CD4-positive, alpha-beta T cell (primary cell): ENCODE data around the gene LIPG. TPM values are rescaled to one million over a fixed set of nuclear protein-coding genes. Genes with fewer than 3 reads are reported as not detected.

ENCODE experiments used
- ATAC-seq: fragments of 200-7000 bp; cut with Tn5 transposase; one replicate; pipeline ENCODE4 v1.10.0; 2022; ENCODE audit warnings: mild to moderate bottlenecking; ENCODE audit not compliant: poor library complexity
- CTCF ChIA-PET: fragments of 350-600 bp; sonication (Branson Sonifier 250); formaldehyde crosslinking; loops from one replicate; lab custom pipeline; 2021; ENCODE audit warnings: antibody characterized with exemption, inconsistent platforms; lab: Charles Lee
- POLR2A ChIA-PET: fragments of 350-600 bp; sonication (Branson Sonifier 250); formaldehyde crosslinking; loops from one replicate; lab custom pipeline; 2021; ENCODE audit warnings: antibody characterized with exemption, inconsistent platforms; lab: Charles Lee
- DNase-seq, 14 experiments: peaks; one replicate each; pipeline ENCODE4 v3.0.0-alpha.2; 2013 to 2020; ENCODE audit warnings: mixed read lengths in 2 of 14
- H3K27ac ChIP-seq, 2 donors: one replicate each; pipeline versions ENCODE4 v1.5.1 to v1.7.0; 2013; ENCODE audit warnings: low read length in 2 of 2, low read depth in 1 of 2, mild to moderate bottlenecking in 1 of 2
- H3K27me3 ChIP-seq, 2 experiments: 1 replicate in 1 of 2; 2 replicates in 1 of 2; pipeline versions ENCODE4 v1.6.1 to v1.7.0; 2013; ENCODE audit warnings: low read length in 2 of 2, control low read depth in 1 of 2, mild to moderate bottlenecking in 1 of 2, moderate library complexity in 1 of 2; ENCODE audit not compliant: insufficient read depth in 2 of 2, control insufficient read depth in 1 of 2
- H3K36me3 ChIP-seq: one replicate; pipeline ENCODE4 v1.6.1; 2013; ENCODE audit warnings: low read length, control low read depth; ENCODE audit not compliant: insufficient read depth
- H3K4me1 ChIP-seq: one replicate; pipeline ENCODE4 v1.6.1; 2013; ENCODE audit warnings: low read length, control low read depth; ENCODE audit not compliant: insufficient read depth
- H3K4me3 ChIP-seq: one replicate; pipeline ENCODE4 v1.5.1; 2013; ENCODE audit warnings: mild to moderate bottlenecking, low read length, moderate library complexity
- H3K9me3 ChIP-seq, 2 experiments: 1 replicate in 1 of 2; 2 replicates in 1 of 2; pipeline versions ENCODE4 v1.6.1 to v1.7.0; 2013; ENCODE audit warnings: low read length in 2 of 2, mild to moderate bottlenecking in 2 of 2, control low read depth in 1 of 2, moderate library complexity in 1 of 2; ENCODE audit not compliant: control insufficient read depth in 1 of 2, insufficient read depth in 1 of 2
- H3K27ac Mint-ChIP-seq: one replicate; pipeline ENCODE4 v1.8.0; 2020; ENCODE audit warnings: mixed read lengths
- H3K27me3 Mint-ChIP-seq: one replicate; pipeline ENCODE4 v1.8.0; 2021; ENCODE audit warnings: mixed read lengths
- H3K36me3 Mint-ChIP-seq: one replicate; pipeline ENCODE4 v1.8.0; 2021; ENCODE audit warnings: low read depth, mixed read lengths
- H3K4me1 Mint-ChIP-seq: one replicate; pipeline ENCODE4 v1.8.0; 2021; ENCODE audit warnings: low read depth, mixed read lengths
- H3K4me3 Mint-ChIP-seq: one replicate; pipeline ENCODE4 v1.8.0; 2020; ENCODE audit warnings: mild to moderate bottlenecking, mixed read lengths
- H3K9me3 Mint-ChIP-seq: one replicate; pipeline ENCODE4 v1.8.0; 2020; ENCODE audit warnings: mixed read lengths
- CTCF ChIP-seq: fragments of 200-600 bp; IDR thresholded peaks from one replicate; pipeline ENCODE4 v1.8.0; 2022; ENCODE audit warnings: antibody characterized with exemption, mild to moderate bottlenecking
- intact Hi-C, 2 experiments: fragments of 100-400 bp; cut with DNase I in 1 of 2; cut with micrococcal nuclease in 1 of 2; formaldehyde crosslinking; loops; one replicate each; pipeline versions ENCODE4 v1.15.1 to v1.9.0; 2023 to 2025; cut with DNase I, micrococcal nuclease
- total RNA-seq, 174 experiments: library from RNA in 2 of 174; stranded (reverse) in 2 of 174; gene quantifications; one replicate each; pipeline ENCODE4 v1.2.3 and lab custom pipeline; 2021 to 2026

LIPG gene
- total RNA-seq, 2 experiments from 2014 or later = not detected

- peaks cover 77% of the 10 kb centered on the region for H3K27me3 Mint-ChIP-seq
- intact Hi-C loops = loop anchor here in 1 of 2 experiments (10.0 kb wide), 1 partner anchor 199 kb away; no protein-coding TSS in a partner anchor
Measured at GRCh38 chr18:49565612-49566011, 3.8 kb downstream of the LIPG start.

GRCh38 chr18:49566217-49566770, 4.4 kb downstream of the LIPG start:
- H3K4me3 Mint-ChIP-seq = no peak overlapping the region
- ATAC-seq (no peak), DNase-seq (no peak)
- ChIA-PET POLR2A (no interaction called here), CTCF (no interaction called here)
- H3K4me3 ChIP-seq = no peak overlapping the region
- H3K4me1 Mint-ChIP-seq = peaks cover 21% of the 10 kb centered on the region
- no peak overlapping the region for H3K27ac ChIP-seq
- no peaks in the 10 kb centered on the region for H3K9me3 Mint-ChIP-seq
- peaks cover 16% of the 10 kb centered on the region for H3K4me1 ChIP-seq
- H3K36me3 ChIP-seq = no peaks in the 10 kb centered on the region
- intact Hi-C loops = loop anchor here in 1 of 2 experiments (10.0 kb wide), 1 partner anchor 199 kb away; no protein-coding TSS in a partner anchor
- no peaks in the 10 kb centered on the region for H3K36me3 Mint-ChIP-seq
- peaks cover 71% of the 10 kb centered on the region for H3K27me3 Mint-ChIP-seq
- H3K27me3 ChIP-seq = peaks cover 43 to 53% of the 10 kb centered on the region in 2 experiments
- H3K9me3 ChIP-seq = peaks cover 0 to 9% of the 10 kb centered on the region in 2 experiments
- H3K27ac Mint-ChIP-seq = no peak overlapping the region
- no peak for TF ChIP-seq CTCF

More at GRCh38 chr18:49565612-49566011, 3.8 kb downstream of the LIPG start:
- Histone ChIP-seq H3K27ac (no peak overlapping the region), H3K27me3 (peaks cover 49 to 60% of the 10 kb centered on the region in 2 experiments), H3K36me3 (no peaks in the 10 kb centered on the region), H3K9me3 (peaks cover 0 to 16% of the 10 kb centered on the region in 2 experiments), H3K4me1 (peaks cover 22% of the 10 kb centered on the region), H3K4me3 (no peak overlapping the region)
- ChIA-PET CTCF (no interaction called here), POLR2A (no interaction called here)
- Mint-ChIP-seq H3K4me1 (peaks cover 25% of the 10 kb centered on the region), H3K27ac (no peak overlapping the region), H3K36me3 (no peaks in the 10 kb centered on the region), H3K9me3 (no peaks in the 10 kb centered on the region), H3K4me3 (no peak overlapping the region)
- DNase-seq (no peak), ATAC-seq (no peak)
- no peak for TF ChIP-seq CTCF

- CTCF ChIA-PET = no interaction called here
- H3K27me3 ChIP-seq = peaks cover 36 to 46% of the 10 kb centered on the region in 2 experiments
- H3K27ac Mint-ChIP-seq = no peak overlapping the region
Measured at GRCh38 chr18:49566985-49567384, 5.1 kb downstream of the LIPG start.

More at GRCh38 chr18:49566985-49567384, 5.1 kb downstream of the LIPG start:
- H3K36me3 ChIP-seq = no peaks in the 10 kb centered on the region
- no peak for TF ChIP-seq CTCF
- Mint-ChIP-seq H3K4me1 (peaks cover 14% of the 10 kb centered on the region), H3K9me3 (no peaks in the 10 kb centered on the region), H3K4me3 (no peak overlapping the region), H3K27me3 (peaks cover 64% of the 10 kb centered on the region), H3K36me3 (no peaks in the 10 kb centered on the region)
- H3K4me3 ChIP-seq = no peak overlapping the region
- no peak overlapping the region for H3K27ac ChIP-seq
- DNase-seq = no peak
- peaks cover 9% of the 10 kb centered on the region for H3K4me1 ChIP-seq
- intact Hi-C loops = loop anchor here in 1 of 2 experiments (10.0 kb wide), 1 partner anchor 198 kb away; no protein-coding TSS in a partner anchor
- peaks cover 0 to 4% of the 10 kb centered on the region in 2 experiments for H3K9me3 ChIP-seq
- no peak for ATAC-seq
- POLR2A ChIA-PET = no interaction called here
